Naive B cell (primary cell): ENCODE measurements around the gene ARHGEF28. TPM values are rescaled to one million over a fixed set of nuclear protein-coding genes. Genes with fewer than 3 reads are reported as not detected.

Experiments
- ATAC-seq, 2 donors: fragments of 150-1000 bp; cut with Tn5 transposase; 2 replicates each; pipeline ENCODE4 v1.10.0; 2021; ENCODE audit warnings: low read depth in 2 of 2, mild to moderate bottlenecking in 2 of 2, moderate library complexity in 2 of 2
- DNase-seq: peaks from one replicate; pipeline ENCODE4 v3.0.0; 2022
- H3K27ac Mint-ChIP-seq, 6 donors: one replicate each; pipeline ENCODE4 v1.8.0; 2020 to 2022; ENCODE audit warnings: mild to moderate bottlenecking in 6 of 6, mixed read lengths in 6 of 6, moderate library complexity in 5 of 6, inconsistent platforms in 2 of 6
- H3K27me3 Mint-ChIP-seq, 3 donors: one replicate each; pipeline ENCODE4 v1.8.0; 2021 to 2022; ENCODE audit warnings: mixed read lengths in 3 of 3, mild to moderate bottlenecking in 1 of 3
- H3K36me3 Mint-ChIP-seq, 2 donors: one replicate each; pipeline ENCODE4 v1.8.0; 2020 to 2022; ENCODE audit warnings: mixed read lengths in 2 of 2, inconsistent platforms in 1 of 2, mild to moderate bottlenecking in 1 of 2
- H3K4me1 Mint-ChIP-seq, 3 donors: one replicate each; pipeline ENCODE4 v1.8.0; 2020 to 2022; ENCODE audit warnings: mixed read lengths in 3 of 3, inconsistent platforms in 1 of 3, mild to moderate bottlenecking in 1 of 3, moderate library complexity in 1 of 3
- H3K4me3 Mint-ChIP-seq, 8 donors: one replicate each; pipeline ENCODE4 v1.8.0; 2020 to 2022; ENCODE audit warnings: mild to moderate bottlenecking in 8 of 8, mixed read lengths in 8 of 8, moderate library complexity in 8 of 8, inconsistent platforms in 2 of 8
- H3K9me3 Mint-ChIP-seq, 7 donors: one replicate each; pipeline ENCODE4 v1.8.0; 2020 to 2022; ENCODE audit warnings: mixed read lengths in 7 of 7, mild to moderate bottlenecking in 5 of 7, inconsistent platforms in 2 of 7, moderate library complexity in 1 of 7
- polyA plus RNA-seq, 6 donors: library from polyadenylated mRNA; unstranded; fragments of 300-500 nt; fragmentation: Illumina TruSeq; gene quantifications; one replicate each; pipeline ENCODE4 v1.2.3, GENCODE V29; 2021; ENCODE audit warnings: low read depth in 6 of 6

The ARHGEF28 gene
- polyA plus RNA-seq, 6 donors from 2014 or later, result not detected

- ATAC-seq, result no peak
Observed at GRCh38 chr5:73673161-73673591, 47.2 kb downstream of the ARHGEF28 start.

GRCh38 chr5:73674669-73675004 is 48.6 kb downstream of the ARHGEF28 start:
- Mint-ChIP-seq H3K27me3 (peaks cover 0 to 9% (median 4%) of the 10 kb centered on the region in 3 donors), H3K4me3 (no peak overlapping the region), H3K36me3 (no peaks in the 10 kb centered on the region), H3K9me3 (no peaks in the 10 kb centered on the region), H3K4me1 (no peaks in the 10 kb centered on the region), H3K27ac (no peak overlapping the region)
- DNase-seq, result no peak
- ATAC-seq, result no peak

More at GRCh38 chr5:73673161-73673591, 47.2 kb downstream of the ARHGEF28 start:
- no peak overlapping the region for H3K27ac Mint-ChIP-seq
- H3K9me3 Mint-ChIP-seq, result no peaks in the 10 kb centered on the region
- H3K4me3 Mint-ChIP-seq, result no peak overlapping the region
- no peak for DNase-seq
- no peaks in the 10 kb centered on the region for H3K4me1 Mint-ChIP-seq
- H3K27me3 Mint-ChIP-seq, result peaks cover 0 to 9% (median 4%) of the 10 kb centered on the region in 3 donors
- H3K36me3 Mint-ChIP-seq, result no peaks in the 10 kb centered on the region

- no peak for ATAC-seq
- DNase-seq, result no peak
- Mint-ChIP-seq H3K36me3 (no peaks in the 10 kb centered on the region), H3K4me3 (no peak overlapping the region), H3K9me3 (no peaks in the 10 kb centered on the region), H3K4me1 (no peaks in the 10 kb centered on the region), H3K27ac (no peak overlapping the region), H3K27me3 (peaks cover 0 to 4% (median 0%) of the 10 kb centered on the region in 3 donors)
Observed at GRCh38 chr5:73678322-73678740, 52.3 kb downstream of the ARHGEF28 start.

GRCh38 chr5:73678807-73679206 is 52.8 kb downstream of the ARHGEF28 start:
- ATAC-seq (no peak), DNase-seq (no peak)
- Mint-ChIP-seq H3K27me3 (peaks cover 0 to 4% (median 0%) of the 10 kb centered on the region in 3 donors), H3K4me1 (no peaks in the 10 kb centered on the region), H3K27ac (no peak overlapping the region), H3K9me3 (no peaks in the 10 kb centered on the region), H3K4me3 (no peak overlapping the region), H3K36me3 (no peaks in the 10 kb centered on the region)

- H3K27me3 Mint-ChIP-seq, result no peaks in the 10 kb centered on the region
Observed at GRCh38 chr5:73682176-73682575, 56.2 kb downstream of the ARHGEF28 start.

GRCh38 chr5:73684691-73685090 is 58.7 kb downstream of the ARHGEF28 start:
- Mint-ChIP-seq H3K4me3 (no peak overlapping the region), H3K4me1 (no peaks in the 10 kb centered on the region), H3K27me3 (no peaks in the 10 kb centered on the region), H3K36me3 (no peaks in the 10 kb centered on the region), H3K27ac (no peak overlapping the region), H3K9me3 (peaks cover 0 to 1% (median 0%) of the 10 kb centered on the region in 7 donors)
- ATAC-seq, result no peak
- no peak for DNase-seq

More at GRCh38 chr5:73682176-73682575, 56.2 kb downstream of the ARHGEF28 start:
- H3K9me3 Mint-ChIP-seq, result peaks cover 0 to 1% (median 0%) of the 10 kb centered on the region in 7 donors
- no peaks in the 10 kb centered on the region for H3K4me1 Mint-ChIP-seq
- H3K27ac Mint-ChIP-seq, result no peak overlapping the region
- H3K36me3 Mint-ChIP-seq, result no peaks in the 10 kb centered on the region
- ATAC-seq (no peak), DNase-seq (no peak)
- no peak overlapping the region for H3K4me3 Mint-ChIP-seq

GRCh38 chr5:73686912-73687311 is 60.9 kb downstream of the ARHGEF28 start:
- ATAC-seq (no peak), DNase-seq (no peak)
- Mint-ChIP-seq H3K27ac (no peak overlapping the region), H3K36me3 (no peaks in the 10 kb centered on the region), H3K27me3 (peaks cover 0 to 7% (median 3%) of the 10 kb centered on the region in 3 donors), H3K4me3 (no peak overlapping the region), H3K4me1 (no peaks in the 10 kb centered on the region), H3K9me3 (peaks cover 0 to 1% (median 0%) of the 10 kb centered on the region in 7 donors)

- ATAC-seq, result no peak
- H3K27me3 Mint-ChIP-seq, result peaks cover 0 to 7% (median 7%) of the 10 kb centered on the region in 3 donors
- H3K4me3 Mint-ChIP-seq, result no peak overlapping the region
- no peaks in the 10 kb centered on the region for H3K36me3 Mint-ChIP-seq
- H3K27ac Mint-ChIP-seq, result no peak overlapping the region
- peaks cover 0 to 1% (median 0%) of the 10 kb centered on the region in 7 donors for H3K9me3 Mint-ChIP-seq
- H3K4me1 Mint-ChIP-seq, result no peaks in the 10 kb centered on the region
- no peak for DNase-seq
Observed at GRCh38 chr5:73687357-73687756, 61.4 kb downstream of the ARHGEF28 start.

GRCh38 chr5:73690015-73690414 is 64.0 kb downstream of the ARHGEF28 start:
- ATAC-seq, result no peak

GRCh38 chr5:73691302-73692080 is 65.5 kb downstream of the ARHGEF28 start:
- H3K27me3 Mint-ChIP-seq, result peaks cover 8 to 30% (median 23%) of the 10 kb centered on the region in 3 donors
- no peak for DNase-seq
- H3K4me3 Mint-ChIP-seq, result no peak overlapping the region
- H3K27ac Mint-ChIP-seq, result peak overlapping the region in 1 of 6 donors; percentile 35
- no peak for ATAC-seq
- no peaks in the 10 kb centered on the region for H3K36me3 Mint-ChIP-seq
- H3K4me1 Mint-ChIP-seq, result no peaks in the 10 kb centered on the region
- no peaks in the 10 kb centered on the region for H3K9me3 Mint-ChIP-seq

More at GRCh38 chr5:73690015-73690414, 64.0 kb downstream of the ARHGEF28 start:
- Mint-ChIP-seq H3K4me3 (no peak overlapping the region), H3K4me1 (no peaks in the 10 kb centered on the region), H3K27ac (no peak overlapping the region), H3K36me3 (no peaks in the 10 kb centered on the region), H3K9me3 (no peaks in the 10 kb centered on the region), H3K27me3 (peaks cover 3 to 16% (median 15%) of the 10 kb centered on the region in 3 donors)
- DNase-seq, result no peak

GRCh38 chr5:73692166-73692640 is 66.2 kb downstream of the ARHGEF28 start:
- no peaks in the 10 kb centered on the region for H3K4me1 Mint-ChIP-seq

GRCh38 chr5:73692981-73693380 is 67.0 kb downstream of the ARHGEF28 start:
- H3K27ac Mint-ChIP-seq, result no peak overlapping the region
- DNase-seq (no peak), ATAC-seq (no peak)
- no peaks in the 10 kb centered on the region for H3K9me3 Mint-ChIP-seq
- H3K4me1 Mint-ChIP-seq, result no peaks in the 10 kb centered on the region
- H3K4me3 Mint-ChIP-seq, result no peak overlapping the region
- no peaks in the 10 kb centered on the region for H3K36me3 Mint-ChIP-seq
- peaks cover 12 to 31% (median 23%) of the 10 kb centered on the region in 3 donors for H3K27me3 Mint-ChIP-seq

More at GRCh38 chr5:73692166-73692640, 66.2 kb downstream of the ARHGEF28 start:
- Mint-ChIP-seq H3K9me3 (no peaks in the 10 kb centered on the region), H3K4me3 (no peak overlapping the region), H3K36me3 (no peaks in the 10 kb centered on the region), H3K27me3 (peaks cover 8 to 31% (median 23%) of the 10 kb centered on the region in 3 donors), H3K27ac (peak overlapping the region in 1 of 6 donors; percentile 35)
- ATAC-seq (no peak), DNase-seq (no peak)

- no peak overlapping the region for H3K27ac Mint-ChIP-seq
- H3K4me3 Mint-ChIP-seq, result no peak overlapping the region
- peaks cover 0 to 3% of the 10 kb centered on the region in 2 donors for H3K36me3 Mint-ChIP-seq
- no peak for ATAC-seq
- H3K4me1 Mint-ChIP-seq, result no peaks in the 10 kb centered on the region
- peaks cover 17 to 36% (median 27%) of the 10 kb centered on the region in 3 donors for H3K27me3 Mint-ChIP-seq
- DNase-seq, result no peak
- peaks cover 0 to 3% (median 0%) of the 10 kb centered on the region in 7 donors for H3K9me3 Mint-ChIP-seq
Observed at GRCh38 chr5:73693573-73694061, 67.6 kb downstream of the ARHGEF28 start.

GRCh38 chr5:73694089-73694488 is 68.1 kb downstream of the ARHGEF28 start:
- Mint-ChIP-seq H3K27ac (no peak overlapping the region), H3K4me3 (no peak overlapping the region), H3K9me3 (peaks cover 0 to 7% (median 0%) of the 10 kb centered on the region in 7 donors), H3K36me3 (peaks cover 0 to 7% of the 10 kb centered on the region in 2 donors), H3K27me3 (peaks cover 20 to 40% (median 28%) of the 10 kb centered on the region in 3 donors), H3K4me1 (no peaks in the 10 kb centered on the region)
- ATAC-seq, result no peak
- DNase-seq, result no peak
